GM19455 (cell line): Measurements from ENCODE around the gene RDH16.
"Not testable (repeated sequence)": the region's sequence is repeated elsewhere in the genome, so short reads cannot be mapped to it uniquely, and the experiment has no call there.

Experiments
- ATAC-seq: cut with Tn5 transposase; IDR thresholded peaks from one replicate; pipeline ENCODE4 v1.9.1; 2021; ENCODE audit not compliant: unreplicated experiment

RDH16 gene

GRCh38 chr12:56954958-56955355, 2.5 kb downstream of the RDH16 start:
- ATAC-seq: no peak

- ATAC-seq: no peak
Measured at GRCh38 chr12:56954057-56954957, 3.1 kb downstream of the RDH16 start.

- ATAC-seq: no peak
Measured at GRCh38 chr12:56953314-56953713, 4.1 kb downstream of the RDH16 start.

DNA sequence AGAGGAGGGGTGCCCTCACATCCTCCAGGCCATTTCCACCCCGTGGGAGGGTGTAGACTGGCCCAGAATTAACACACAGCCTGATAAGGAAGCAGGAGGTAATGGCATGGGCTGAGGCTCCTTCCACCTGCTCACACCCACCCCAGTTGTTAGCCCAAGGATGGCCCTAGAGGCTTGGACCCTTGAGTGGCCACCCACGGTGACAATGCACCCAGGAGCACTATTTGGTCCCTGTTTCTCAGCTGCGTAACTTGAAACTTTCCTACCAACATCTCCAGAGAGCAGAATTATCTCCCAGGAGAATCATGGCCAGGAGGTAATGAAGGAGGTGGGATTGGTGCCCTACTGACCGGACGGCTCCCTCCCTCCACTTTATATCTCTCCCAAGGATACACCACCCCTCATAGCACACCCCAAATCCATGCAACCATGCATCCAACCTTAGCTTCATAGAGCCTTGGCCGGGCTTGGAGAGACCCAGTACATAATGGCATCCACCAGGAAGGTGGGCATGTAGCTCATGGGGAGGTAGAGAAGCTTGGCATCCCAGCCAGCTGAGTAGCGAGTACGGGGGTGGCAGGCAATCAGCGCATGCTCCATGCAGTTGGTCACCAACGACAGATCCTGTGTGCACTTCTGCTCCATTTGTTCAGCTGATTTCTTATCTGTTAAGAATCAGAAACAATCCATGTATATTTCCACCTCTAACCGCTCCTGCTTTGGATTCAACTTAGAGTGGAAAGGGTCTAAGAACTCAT, 5.6 kb downstream of the RDH16 start:
- ATAC-seq: no peak

DNA sequence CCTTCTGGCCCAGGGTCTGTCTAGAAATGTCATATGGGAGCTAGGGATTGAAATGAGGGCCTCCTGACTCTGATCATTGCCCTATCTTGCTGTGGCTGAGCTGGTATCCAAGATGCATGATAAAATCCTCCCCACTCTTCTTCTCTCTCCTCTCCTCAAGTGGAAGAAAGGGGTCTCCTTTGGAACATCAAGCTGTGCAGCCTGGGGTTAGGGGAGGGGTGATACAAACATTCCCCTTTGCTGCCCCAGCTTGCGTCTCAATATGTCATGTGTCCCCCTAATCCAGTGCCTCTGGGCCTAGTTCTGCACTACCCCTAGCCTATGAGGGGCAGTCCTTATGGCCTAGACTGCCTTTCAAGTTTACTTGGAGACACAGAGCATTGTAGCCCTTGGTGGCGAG, 8.5 kb downstream of the RDH16 start:
- no peak for ATAC-seq

DNA sequence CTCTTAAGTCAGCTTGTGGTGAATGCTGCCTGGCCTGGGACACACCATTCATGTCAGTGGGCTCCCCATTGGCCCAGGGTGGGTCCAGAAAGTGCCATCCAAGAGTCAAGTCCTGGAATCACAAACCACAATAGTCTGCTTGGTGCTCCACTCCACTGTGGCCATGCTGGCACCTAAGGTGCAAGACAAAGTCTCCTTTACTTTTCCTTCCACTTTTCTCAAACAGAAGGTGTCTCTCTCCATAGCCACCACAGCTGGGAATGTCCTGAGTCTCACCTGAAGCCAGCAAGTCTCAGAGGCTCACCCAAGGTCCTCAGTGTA, 9.0 kb downstream of the RDH16 start:
- no peak for ATAC-seq

GRCh38 chr12:56947633-56948456, 9.6 kb downstream of the RDH16 start:
- ATAC-seq: no peak

DNA sequence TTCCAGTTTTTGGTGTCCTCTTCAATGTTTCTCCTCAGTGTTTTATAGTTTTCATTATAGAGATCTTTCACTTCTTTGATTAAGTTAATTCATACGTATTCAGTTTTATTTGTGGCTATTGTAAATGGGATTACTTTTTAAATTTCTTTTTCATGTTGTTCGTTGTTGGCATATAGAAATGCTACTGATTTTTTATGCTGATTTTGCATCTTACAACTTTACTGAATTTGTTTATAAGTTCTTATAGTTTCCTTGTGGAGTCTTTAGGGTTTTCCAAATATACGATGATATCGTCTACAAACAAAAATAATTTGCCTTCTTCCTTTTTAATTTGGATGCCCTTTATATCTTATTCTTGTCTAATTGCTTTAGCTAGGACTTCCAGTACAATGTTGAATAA, 13.5 kb downstream of the RDH16 start:
- ATAC-seq: no peak

- not testable (repeated sequence) for ATAC-seq
Measured at GRCh38 chr12:56943374-56943773, 14.0 kb downstream of the RDH16 start.

DNA sequence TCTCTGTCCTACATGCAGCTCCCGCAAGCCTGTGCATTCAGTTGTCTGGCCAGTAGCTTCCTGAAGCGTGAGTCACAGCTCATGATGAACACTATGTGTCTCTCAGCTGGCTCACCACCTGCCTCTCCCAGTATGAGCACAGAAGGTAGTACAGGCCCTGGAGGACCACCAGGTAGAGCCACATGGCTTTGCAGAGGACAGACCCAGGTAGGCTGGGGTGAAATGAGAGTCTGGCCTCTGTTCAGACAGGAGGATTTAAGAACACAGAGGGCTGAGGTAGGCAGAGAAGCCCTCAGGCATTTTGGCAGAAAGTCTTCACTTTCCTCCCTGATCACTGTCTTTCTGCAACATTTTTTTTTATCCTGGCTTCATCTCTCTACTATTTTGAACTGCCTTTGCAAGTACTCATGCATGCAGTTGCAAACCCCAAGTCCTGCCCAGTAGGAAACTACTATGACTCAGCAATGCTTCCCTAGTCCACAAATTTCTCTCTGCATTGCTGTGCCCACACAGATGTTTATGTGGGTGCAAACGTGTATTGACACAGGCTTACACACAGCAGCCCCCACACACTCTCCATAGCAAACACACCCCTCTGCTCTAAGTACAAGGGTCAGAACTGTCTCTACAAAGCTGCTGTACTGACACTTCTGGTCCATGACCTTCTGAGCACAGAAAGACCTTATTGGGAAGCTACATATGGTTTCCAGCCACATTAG, 15.9 kb downstream of the RDH16 start:
- ATAC-seq: no peak

GRCh38 chr12:56940942-56941298, 16.5 kb downstream of the RDH16 start:
- not testable (repeated sequence) for ATAC-seq

DNA sequence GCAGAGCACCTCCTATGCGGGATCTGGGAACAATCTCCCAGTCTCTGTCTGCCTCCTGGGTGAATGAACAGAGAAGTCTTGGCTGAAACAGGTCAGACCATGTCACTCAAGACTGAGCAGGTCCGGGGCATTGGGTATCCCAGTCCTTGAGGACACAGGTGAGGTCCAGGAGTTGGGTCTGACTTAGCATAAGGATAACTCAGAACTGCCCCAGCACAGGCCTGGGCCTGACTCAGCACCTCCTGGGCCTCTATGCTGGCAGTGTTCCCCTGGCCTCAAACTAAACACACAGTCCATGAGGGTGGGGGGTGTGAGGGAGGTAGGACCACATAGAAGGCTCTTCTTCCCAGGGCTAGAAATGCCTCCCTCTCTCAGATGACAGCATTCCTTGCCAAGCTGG, 21.7 kb downstream of the RDH16 start:
- no peak for ATAC-seq

GRCh38 chr12:56935157-56935556, 22.3 kb downstream of the RDH16 start:
- no peak for ATAC-seq

GRCh38 chr12:56933826-56934625, 23.4 kb downstream of the RDH16 start, which contains the start of gene SDR9C7:
TSS of gene SDR9C7 (minus strand) at chr12:56934408. CDS start at chr12:56934261, 147 bp downstream.
- no peak for ATAC-seq

- no peak for ATAC-seq
Measured at GRCh38 chr12:56932867-56933266, 24.5 kb downstream of the RDH16 start.

GRCh38 chr12:56932146-56932545, 25.3 kb downstream of the RDH16 start:
- no peak for ATAC-seq

DNA sequence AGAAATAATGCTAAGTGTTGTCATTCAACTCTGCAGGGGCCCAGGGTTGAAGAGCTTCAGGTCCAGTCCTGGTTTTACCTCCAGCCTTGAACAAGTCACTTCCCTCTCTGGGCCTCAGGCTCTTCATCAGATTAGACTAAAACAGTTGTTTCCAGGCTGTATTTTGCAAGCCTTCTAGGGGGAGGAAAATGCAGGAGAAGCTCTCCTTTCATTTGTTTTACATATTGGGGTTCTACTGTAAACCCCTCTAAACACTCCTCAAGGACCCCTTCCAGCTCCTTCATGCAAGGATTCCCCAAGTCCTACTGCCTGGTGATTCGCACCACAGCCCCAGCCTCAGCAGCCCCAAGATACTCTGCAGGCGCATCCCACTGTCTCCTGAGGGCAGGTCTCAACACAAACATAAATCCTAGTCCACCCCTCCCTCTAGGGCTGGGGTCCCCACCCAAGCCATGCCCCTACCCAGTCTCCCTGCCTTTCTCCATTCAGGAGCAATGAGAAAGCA, 25.9 kb downstream of the RDH16 start:
- no peak for ATAC-seq

- ATAC-seq: no peak
Measured at GRCh38 chr12:56930241-56930640, 27.2 kb downstream of the RDH16 start.

DNA sequence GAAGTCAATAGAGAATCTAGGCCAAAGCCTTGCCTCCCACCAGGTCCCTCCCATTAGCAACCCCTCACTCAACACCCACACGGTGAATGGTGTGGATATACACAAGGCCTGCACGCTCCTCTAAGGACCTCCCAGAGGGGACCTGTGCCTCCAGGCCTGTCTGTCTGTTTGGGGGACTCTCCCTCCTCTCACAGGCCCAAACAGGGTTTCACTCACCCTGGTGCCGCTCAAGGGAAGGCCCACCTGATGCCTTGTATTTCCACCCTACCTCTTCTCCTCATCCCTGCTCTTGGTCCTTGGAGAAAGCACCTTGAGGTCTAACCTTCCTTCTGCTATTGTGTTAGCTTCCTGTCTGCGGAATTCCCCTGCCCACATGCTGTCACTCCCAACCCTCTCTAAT, 27.6 kb downstream of the RDH16 start:
- no peak for ATAC-seq

DNA sequence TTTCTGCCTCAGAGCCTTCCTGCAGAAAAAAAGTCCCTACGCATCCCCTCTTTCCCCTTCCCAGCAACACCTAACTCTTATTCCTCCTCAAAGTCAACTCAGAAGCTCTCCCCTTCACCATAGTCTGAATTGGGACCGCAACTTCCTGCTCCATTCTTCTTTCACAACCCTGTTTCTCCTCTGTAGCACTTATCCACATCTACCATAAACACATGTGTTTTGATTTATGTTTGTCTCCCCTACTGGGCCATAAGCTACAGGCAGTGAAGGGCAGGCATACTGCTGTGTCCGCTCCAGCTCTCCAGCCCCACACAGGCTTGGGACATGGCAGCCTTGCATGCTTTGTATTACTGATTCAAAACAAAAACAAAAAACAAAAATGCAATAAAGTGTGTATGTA, 29.1 kb downstream of the RDH16 start:
- no peak for ATAC-seq
